Measurements from ENCODE around the gene TMTC2.
A peak's percentile ranks its signal among the peaks of the same experiment; 100 is the strongest.

The TMTC2 gene

DNA sequence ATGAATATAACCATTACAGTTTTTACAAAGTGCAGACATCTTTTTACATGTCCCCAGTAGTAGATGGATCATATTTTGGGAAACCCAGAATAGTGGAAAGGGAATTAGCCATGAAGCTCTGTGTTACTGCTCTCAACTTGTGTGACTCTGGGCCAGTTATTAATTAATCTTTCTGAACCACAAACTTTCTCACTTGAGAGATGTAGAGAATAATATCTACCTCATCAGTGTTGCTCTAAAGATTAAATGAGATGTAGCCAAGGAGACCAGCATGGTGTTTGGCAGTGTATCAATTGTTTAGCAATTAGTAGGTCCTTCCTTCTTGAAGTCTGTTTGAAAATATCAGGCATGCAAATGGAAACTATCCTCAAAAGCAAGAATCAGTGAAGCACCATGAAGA, 169.2 kb downstream of the TMTC2 start:
- DNase-seq, result no peak

DNA sequence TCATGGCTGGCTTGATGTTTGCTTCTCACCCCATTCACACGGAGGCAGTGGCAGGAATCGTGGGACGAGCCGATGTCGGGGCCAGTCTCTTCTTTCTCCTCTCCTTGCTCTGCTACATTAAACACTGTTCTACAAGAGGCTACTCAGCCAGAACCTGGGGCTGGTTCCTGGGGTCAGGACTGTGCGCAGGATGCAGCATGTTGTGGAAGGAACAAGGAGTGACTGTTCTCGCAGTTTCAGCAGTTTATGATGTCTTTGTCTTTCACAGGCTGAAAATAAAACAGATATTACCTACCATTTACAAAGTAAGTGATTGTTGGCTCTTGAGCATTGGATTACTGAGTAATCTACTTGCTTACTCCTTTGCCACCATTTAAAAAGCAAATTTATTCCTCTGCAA, 170.6 kb downstream of the TMTC2 start:
- no peak for DNase-seq

DNA sequence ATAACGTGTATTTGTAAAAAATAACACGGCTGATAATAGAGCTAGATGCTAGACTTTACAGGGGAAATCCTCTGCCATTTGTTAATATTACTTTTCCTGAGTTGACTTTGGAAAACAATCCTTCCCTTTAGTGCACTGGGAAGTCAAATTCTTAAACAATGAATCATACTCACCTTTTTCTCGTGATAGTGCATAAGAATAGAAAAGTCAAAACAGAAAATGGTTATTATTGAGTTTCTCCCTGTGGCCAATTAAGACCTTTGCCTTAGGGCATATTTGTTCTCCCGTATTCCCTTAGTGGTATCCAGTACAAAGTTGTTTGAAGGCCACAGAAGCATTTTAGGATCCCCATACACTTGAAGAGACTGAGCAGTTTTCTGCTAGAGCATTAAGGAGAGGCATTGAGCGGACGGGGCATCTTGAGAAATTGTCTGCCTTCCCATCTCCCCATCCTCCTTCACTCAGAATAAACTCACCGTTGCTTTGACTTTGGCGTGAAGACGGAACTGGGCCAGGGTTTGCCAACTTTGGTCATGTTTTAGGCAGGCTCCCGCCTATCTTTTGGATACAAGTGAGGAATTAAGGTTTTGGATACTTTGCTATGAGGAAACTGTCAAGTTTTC, 171.3 kb downstream of the TMTC2 start:
- DNase-seq, result no peak

DNA sequence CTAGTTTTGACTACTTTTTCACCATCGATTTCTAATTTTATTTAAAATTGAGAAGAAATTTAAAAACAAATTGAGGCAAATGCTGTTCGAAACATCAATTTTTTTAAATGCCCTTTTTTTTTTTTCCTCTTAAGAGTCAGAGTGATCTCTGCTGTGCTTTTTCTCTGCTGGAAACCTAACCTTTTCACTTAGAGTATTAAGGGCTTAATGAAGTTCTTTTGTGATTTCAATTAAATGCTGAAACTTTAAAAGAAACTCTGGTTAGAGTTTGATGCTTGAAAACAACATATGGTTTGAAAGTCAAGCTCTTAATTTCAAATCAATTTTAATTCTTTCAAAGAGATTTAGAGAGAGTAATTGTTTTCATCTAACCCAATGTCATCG, 171.8 kb downstream of the TMTC2 start:
- no peak for DNase-seq

DNA sequence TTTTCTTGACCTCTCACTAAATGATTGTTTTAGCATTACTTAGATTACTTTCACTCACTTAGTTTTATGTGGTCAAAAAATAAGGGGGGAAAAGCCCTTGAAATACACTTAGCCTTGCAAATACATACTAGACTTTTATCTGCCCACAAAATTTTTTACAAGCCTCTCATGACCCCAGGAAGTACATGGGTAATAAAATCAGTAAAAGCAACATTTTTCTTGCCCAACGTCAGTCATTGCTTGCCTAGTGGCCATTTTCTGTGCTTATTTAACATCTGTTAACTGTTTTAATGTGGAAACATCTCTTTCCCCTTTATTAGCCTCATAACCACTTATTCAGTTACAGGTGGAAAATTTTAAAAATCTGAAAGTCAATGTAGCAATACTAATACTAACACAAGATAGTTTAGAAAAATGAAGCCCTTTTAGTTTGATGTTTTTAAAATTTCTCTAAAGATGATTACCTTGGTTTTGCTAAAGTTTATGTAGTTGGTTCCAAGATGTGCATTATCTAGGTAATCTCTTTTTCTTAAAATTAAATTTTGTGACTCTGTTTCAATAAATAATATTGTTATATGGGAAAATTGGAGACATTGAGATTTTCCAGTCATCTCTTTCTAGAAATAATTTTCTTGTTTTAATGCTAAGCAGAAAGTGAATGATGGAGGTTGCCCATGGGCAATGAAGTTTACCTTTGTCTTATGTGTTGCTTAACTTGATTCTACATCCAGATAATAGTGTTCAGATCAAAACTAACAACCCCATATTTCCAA, 175.5 kb downstream of the TMTC2 start:
- no peak for DNase-seq

DNA sequence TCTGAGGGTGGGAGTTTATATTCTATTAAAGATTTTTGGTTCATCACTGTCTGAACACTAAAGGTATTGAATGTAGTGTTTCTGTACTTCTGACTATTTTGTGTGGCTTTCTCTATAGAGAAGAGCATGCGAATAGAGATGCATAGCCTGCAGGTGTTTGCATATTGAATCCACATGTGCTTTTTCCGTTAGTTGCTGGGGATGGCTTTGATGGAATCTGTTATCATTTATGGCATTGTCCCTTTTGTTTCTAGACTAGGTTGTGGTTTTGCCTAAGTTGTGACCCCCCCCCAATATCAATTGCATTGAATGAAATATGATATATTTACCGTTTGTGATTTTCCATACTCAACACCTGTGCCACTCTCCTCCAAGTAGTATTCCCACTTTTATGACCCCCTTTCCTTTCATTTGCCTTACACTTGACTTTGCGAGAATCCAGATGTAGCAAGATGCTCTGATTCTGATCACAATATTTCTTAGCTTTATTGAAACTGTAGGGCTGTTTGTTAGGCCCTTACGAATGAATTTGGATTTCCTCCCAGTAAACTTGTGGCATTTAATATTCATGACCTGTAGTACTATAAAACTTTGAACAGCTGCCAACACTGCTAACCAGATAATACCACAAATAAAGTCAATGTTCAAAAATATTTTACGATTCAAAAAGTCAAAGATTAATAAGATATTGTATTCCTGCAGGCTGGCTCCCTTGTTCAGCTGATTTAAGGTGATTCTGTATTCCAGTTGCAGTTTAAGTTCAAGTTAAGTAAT, 176.4 kb downstream of the TMTC2 start:
- DNase-seq, result no peak

DNA sequence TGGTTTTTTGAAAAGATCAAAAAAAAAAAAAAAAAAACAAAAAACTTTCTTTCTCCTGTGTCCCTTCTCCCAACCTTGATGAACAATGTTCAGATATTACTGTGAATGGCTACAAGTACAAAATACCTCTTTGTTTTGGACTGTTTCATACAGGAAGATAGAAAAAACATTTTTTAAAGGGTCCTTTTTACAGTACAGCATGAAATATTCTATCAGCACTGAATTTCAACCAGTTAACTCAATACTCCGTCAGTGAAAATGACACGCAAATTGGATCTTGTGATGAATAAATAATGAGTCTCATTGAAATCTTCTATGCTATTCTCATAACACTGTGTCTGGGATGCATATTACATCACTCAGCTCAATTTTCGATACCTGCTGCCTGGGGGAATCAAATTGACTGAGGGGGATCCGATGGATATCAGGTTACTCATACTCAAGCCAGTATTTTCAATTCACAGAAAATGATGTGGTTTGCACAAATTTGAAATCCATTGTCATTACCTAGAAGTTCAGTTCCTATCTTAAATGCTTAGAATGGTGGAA, 179.6 kb downstream of the TMTC2 start:
- no peak for DNase-seq

DNA sequence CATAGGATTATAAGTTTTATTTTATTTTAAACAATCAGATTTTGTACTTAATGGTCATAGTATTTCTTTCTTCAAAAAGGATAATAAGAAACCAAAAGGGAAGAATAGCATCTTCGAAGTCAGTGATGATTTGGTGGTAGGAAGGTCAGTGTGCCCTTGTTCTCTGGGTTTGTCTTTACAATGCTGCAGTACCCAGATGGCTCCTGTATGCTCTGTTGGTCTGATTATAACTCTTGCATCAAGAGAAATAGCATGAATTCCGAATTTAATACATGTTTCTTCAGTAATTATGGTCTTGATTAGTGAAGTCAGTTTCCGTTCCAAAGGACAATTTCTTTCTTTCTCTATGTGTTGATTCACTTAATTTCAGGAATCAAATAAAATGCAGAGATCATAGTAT, 180.2 kb downstream of the TMTC2 start:
- no peak for DNase-seq

DNA sequence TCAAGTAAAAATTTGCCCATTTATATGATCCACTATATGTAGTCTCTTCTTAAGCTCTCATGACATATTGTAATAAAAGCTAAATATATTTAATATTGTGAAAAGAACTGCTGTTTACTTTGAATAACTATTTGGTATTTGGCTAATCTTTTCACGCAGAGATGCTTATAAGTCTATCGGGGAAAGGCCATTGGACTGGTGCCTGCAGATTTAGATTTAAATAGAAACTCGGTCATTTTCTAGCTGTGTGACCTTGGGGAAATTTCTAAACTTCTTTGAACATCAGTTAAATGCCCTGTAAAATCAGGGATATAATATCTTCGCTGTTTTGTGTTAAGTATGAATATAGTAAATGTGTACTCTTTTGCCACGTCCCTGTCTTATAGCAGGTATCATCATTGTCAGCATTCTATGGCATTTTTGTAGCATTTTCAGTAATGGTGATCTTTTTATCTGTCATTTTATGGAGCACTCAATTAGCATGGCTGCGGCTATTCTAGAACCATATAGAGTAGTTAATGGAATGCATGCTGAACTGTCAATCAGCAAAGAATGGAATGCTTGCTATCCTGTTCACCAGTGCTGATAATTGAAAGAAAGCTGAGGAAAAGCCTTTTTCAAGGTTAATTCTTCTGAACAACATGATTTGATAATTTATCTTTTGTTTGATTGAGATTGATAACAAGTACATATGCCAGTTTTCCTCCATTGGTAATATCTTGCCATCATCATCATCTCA, 181.2 kb downstream of the TMTC2 start:
- no peak for DNase-seq

DNA sequence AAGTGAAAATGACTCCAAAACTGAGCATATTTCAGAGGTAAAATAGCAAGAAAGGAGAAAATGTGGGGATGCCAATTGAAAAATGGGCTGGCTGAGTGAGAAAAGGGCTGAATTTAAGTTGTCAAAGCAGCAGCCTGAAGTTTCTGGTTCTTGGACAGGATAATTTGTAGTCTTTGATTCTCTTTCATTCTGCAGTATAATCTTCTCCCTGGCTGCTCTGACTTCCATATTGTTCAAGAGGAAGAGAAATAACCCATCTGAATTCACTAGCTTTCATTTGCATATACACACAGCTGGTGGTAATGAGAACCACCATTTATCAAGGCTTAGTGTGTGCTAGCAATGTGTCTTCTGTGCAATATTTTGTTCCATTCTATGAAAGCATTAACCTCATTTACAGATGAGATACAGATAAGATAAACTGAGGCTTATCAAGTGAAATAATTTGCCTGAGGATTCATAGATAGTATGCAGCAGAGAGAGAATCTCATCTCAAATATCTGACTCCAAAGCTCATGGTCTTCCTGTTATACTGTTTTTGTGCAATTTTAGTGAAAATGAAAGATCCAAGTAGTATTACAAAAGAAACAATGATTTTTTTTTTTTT, 184.2 kb downstream of the TMTC2 start:
- no peak for DNase-seq

DNA sequence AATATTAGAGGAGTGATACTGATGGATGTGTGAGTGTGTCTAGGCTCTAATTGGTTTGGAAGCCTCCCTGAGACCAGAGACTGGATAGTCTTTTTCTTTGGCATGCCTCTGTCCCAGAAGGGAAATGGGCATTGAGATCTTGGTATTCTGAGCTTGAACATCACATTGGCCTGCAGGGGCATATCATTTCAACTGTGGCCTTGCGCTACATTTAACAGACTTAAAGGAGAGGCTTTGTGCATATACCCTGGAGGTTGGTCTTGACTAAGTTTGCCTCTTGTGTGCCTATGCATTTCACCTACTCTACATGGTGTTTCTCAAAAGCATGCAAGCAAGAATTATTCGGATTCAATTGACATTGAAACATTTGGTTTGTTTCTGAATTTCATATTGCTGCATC, 185.4 kb downstream of the TMTC2 start:
- DNase-seq, result no peak

DNA sequence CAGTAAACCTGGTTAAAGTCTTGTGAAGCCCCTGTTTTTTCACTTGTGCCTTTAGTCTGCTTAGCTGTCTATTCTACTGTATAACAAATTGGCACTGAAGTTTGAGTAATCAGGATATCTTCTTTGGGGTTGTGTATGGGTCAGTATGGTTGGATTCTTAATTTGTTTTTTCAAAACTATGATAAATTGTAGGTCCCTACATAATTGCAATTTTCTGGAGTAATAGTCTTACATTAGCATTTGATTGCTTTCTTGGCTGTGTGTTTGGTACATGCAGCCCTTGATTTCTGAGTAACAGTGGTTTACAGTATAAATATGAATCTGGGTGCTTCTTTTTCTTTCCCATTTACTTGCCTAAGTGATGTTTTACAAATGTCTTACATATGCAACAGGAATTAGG, 186.6 kb downstream of the TMTC2 start:
- no peak for DNase-seq

DNA sequence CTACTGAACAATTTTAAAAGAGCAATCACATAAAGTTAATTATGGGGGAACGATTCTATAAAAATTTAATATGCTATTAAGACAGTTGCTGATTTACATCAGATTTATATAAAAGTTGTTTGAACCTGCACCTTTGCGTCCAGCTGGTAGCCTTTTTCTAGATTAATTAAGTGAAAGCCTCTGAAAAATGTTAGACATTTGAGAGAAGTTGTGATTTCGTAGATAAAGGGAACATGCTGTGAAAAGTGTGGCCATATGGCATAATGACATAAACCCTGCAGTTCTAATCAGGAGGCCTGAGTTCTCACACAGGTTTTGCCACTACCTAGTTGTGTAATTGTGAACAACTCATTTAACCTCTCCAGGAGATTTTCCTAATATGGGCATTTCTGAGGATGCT, 187.2 kb downstream of the TMTC2 start:
- DNase-seq, result no peak

DNA sequence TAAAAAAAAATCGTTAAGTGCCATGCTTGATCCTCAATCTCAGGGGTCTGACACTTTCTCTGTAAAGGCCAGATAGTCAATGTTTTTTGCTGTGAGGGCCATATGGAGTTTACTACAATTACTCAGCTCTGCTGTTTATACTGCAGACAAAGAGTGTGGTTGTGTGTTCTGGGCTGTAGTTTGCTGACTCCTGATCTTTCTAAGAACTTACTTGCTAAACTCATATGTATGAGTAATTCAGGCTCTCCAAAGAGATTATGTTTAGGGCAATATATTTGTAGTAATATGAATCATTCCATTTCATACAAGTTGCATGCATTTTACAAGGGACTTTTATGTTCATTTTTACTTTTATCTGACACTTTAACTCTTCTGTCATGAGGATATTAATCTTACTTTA, 188.2 kb downstream of the TMTC2 start:
- peak; percentile 3 for DNase-seq

DNA sequence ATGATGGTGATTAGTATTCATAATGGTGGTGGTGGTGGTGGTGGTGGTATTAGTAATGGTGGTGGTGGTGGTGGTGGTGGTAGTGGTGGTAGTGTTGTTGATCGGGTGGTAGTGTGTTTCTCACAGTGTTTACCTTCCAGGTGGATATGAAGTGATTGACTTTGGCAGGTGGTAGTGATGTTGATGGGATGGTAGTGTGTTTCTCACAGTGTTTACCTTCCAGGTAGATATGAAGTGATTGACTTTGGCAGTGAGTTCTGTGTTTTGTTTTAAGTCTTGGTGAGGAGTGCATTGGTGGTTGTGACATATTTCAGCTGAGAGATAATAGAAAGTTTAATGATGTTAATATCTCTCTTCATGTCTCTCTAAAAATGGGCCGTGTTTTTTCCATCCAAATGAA, 189.4 kb downstream of the TMTC2 start:
- no peak for DNase-seq

DNA sequence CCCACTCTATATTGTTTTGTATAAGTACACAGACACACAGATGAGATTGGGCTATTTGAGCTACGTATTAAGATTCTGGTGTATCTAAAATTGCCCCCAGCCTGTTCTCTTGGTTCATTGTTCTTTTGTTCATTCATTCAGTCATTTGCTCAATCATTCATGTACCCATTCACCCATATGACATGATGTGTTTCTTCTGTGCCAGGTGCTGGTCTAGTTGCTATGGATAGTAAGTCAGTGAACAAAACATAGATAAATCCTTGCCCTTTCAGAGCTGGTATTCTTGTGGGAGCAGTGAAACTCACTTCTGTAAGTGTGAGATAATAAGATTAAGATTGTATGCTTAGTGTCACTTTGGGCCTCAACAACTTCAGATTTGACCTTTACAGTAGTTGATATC, 191.3 kb downstream of the TMTC2 start:
- no peak for DNase-seq

DNA sequence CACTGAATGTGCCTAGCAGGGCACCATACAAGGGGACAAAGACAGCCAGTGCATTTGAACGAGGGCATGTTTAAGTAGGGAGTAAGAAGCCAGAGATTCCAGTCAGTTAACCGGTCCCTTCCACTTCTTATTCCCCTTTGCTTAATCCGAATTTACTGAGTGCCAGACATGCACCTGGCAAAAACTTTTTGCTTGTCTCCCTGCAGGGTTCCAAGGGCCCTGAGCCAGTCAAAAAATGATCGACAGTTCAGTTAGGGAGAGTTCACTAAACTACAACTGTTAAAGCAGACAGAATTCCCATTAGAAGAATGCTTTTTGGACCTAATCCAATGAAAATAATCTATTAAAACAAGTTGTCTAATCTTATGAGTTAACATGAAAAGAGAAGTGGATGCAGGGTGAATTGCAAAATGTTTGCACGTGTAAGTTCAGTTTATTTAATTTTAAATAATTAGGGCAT, 193.8 kb downstream of the TMTC2 start:
- no peak for DNase-seq

DNA sequence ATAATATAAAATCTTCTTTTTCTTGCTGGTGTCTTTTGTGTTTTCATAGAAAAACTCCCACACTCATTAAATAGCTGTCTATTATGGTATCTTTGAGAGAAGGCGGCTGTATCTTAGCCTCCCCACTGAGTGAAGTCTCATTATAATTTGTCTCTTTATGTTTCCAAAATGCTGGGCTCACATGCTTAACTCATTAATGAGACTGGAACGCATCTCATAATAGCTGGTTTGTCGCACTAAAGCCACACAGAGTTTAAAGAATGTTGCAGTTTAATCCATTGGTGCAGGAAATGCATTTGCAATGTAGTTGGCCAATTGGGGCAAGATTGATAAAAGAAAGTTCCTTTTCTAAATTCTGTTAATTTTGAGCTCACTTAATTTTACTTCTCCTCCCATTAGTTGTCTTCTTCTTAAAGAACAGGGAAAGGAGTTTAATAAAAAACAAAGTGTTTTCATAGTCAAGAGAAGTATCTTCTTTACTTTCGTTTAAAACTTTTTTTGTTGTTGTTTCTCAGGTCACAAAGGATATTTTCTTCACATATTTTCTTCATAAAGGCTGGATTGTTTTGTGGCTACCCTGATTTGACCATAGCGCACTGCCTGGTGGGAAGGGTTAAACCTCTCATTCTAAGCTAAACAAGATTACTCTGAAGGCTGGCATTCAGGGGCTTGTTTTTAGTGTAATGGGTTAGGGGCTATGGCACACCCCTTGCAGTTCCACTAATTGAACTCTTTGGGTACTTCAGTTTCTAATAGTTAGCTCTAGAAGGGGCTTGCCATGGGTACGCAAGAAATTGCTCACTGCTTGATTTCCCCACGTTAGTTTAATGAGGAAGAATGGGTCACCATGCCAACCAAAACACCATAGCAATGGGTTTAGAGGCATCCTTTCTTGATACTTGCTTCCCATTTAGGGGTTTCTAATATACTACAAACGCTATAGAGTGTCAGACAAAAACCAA, 197.0 kb downstream of the TMTC2 start:
- DNase-seq, result no peak

DNA sequence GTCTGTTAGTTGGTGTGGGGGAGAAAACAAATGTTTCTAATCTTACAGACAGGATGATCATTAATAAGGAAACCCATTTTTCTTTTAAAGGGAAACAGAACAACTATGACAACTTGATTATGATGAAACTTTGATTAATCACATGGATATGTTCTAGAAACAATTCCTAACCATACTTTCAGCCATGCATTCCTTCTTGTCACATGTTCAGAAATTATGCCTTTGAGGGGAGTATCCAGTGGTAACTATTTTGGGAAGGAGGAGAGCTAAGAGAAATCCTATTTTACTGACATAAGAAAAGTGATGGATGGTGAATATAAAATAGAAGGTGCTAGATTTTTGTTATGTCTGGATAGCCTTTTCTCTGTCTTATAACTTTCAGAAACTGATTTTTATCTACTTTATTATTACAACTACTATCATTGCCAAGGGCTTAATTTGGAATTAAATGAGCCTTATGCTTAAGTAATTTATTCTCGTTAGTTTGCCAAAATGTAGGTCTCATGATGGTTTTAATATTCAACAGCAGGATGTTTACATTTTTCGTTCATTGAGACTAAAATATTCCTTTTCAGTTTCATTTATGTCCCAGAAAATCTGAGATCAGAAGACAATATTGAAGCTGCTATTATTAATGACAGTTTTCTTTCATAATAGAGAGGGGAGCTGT, 200.1 kb downstream of the TMTC2 start:
- no peak for DNase-seq

DNA sequence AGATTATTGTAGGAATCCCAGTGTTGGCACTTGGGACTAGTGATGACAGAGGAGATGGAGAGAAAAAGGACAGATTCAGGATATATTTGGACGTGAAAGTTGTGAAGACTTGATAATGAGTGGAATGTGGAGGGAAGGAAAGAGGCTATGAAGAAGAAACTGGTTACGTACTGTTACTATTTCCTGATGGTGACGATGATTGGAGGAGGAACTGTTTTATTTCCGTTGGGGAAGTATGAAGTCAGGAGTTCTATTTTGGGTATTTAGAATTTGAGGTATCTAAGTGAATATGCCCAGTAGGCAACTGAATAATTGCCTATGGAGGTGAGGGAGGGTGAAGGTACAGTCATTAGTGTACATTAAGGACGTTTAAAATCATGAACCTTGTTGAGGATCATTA, 207.2 kb downstream of the TMTC2 start:
- DNase-seq, result no peak

DNA sequence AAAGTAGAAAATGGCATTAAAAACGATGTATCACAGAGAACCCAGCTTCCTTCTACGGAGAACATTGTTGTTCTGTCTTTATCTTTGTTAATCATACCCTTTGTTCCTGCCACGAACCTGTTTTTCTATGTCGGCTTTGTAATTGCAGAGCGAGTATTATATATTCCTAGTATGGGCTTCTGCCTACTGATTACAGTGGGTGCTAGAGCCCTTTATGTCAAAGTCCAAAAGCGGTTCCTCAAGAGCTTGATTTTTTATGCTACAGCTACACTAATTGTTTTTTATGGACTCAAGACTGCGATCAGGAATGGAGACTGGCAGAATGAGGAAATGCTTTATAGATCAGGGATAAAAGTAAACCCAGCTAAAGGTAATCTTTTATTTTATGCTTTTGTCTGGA, 209.6 kb downstream of the TMTC2 start:
- DNase-seq, result no peak

Measured in HCEC 1CT (cell line).